PC-3 (cell line): Measurements from ENCODE around the gene ZFP28.

Source experiments
- CTCF ChIP-seq: fragments of 300-600 bp; sonication (generic); conservative IDR thresholded peaks from 2 replicates; pipeline ENCODE4 v1.5.1; 2017; ENCODE audit warnings: antibody characterized with exemption, low read depth, mild to moderate bottlenecking, low read length
- EZH2 ChIP-seq: fragments of 300-600 bp; sonication (generic); IDR thresholded peaks from one replicate; pipeline ENCODE4 v1.6.1; 2017; ENCODE audit warnings: antibody characterized with exemption, mild to moderate bottlenecking, low read length; ENCODE audit not compliant: unreplicated experiment
- EZH2phosphoT487 ChIP-seq: fragments of 300-600 bp; sonication (generic); IDR thresholded peaks from 2 replicates; pipeline ENCODE4 v1.6.1; 2018; ENCODE audit warnings: mild to moderate bottlenecking, antibody characterized with exemption, low read length, borderline replicate concordance

- TF ChIP-seq CTCF (no peak), EZH2 (no peak), EZH2phosphoT487 (no peak)
Observed at GRCh38 chr19:56566904-56567273, 28.1 kb downstream of the ZFP28 start.
